Skeletal muscle tissue (tissue), 4 donors: Measurements from ENCODE around the gene CMPK2. TPM values are rescaled to one million over a fixed set of nuclear protein-coding genes. Genes with fewer than 3 reads are reported as not detected.

Experiments
- H3K27ac ChIP-seq: one replicate; pipeline ENCODE4 v1.7.0; 2013; ENCODE audit warnings: mild to moderate bottlenecking, low read depth, low read length, inconsistent platforms
- H3K27me3 ChIP-seq, 3 donors: one replicate each; pipeline ENCODE4 v1.7.0; 2013; ENCODE audit warnings: low read length in 3 of 3; ENCODE audit not compliant: control insufficient read depth in 3 of 3, insufficient read depth in 3 of 3
- H3K36me3 ChIP-seq, 3 donors: one replicate each; pipeline ENCODE4 v1.7.0; 2013; ENCODE audit warnings: low read length in 3 of 3; ENCODE audit not compliant: control insufficient read depth in 3 of 3, insufficient read depth in 3 of 3
- H3K4me1 ChIP-seq, 3 donors: one replicate each; pipeline ENCODE4 v1.7.0; 2013; ENCODE audit warnings: low read length in 3 of 3, mild to moderate bottlenecking in 3 of 3; ENCODE audit not compliant: control insufficient read depth in 3 of 3, insufficient read depth in 3 of 3
- H3K4me3 ChIP-seq, 3 donors: one replicate each; pipeline ENCODE4 v1.7.0; 2013; ENCODE audit warnings: low read length in 3 of 3
- H3K9ac ChIP-seq, 3 donors: one replicate each; pipeline ENCODE4 v1.7.0; 2013; ENCODE audit warnings: low read length in 3 of 3, mild to moderate bottlenecking in 3 of 3, moderate library complexity in 2 of 3, low read depth in 1 of 3
- H3K9me3 ChIP-seq, 3 donors: one replicate each; pipeline ENCODE4 v1.7.0; 2013; ENCODE audit warnings: low read length in 3 of 3; ENCODE audit not compliant: control insufficient read depth in 3 of 3
- total RNA-seq: library from RNA; depleted of rRNA; stranded (reverse); fragments of >200 nt; gene quantifications from one replicate; pipeline ENCODE4 v1.2.3, GENCODE V29; 2014
- donor health status: Osteomylitis.

The CMPK2 gene
- total RNA-seq, 1 donor from 2014 or later, result 4.2 TPM

DNA sequence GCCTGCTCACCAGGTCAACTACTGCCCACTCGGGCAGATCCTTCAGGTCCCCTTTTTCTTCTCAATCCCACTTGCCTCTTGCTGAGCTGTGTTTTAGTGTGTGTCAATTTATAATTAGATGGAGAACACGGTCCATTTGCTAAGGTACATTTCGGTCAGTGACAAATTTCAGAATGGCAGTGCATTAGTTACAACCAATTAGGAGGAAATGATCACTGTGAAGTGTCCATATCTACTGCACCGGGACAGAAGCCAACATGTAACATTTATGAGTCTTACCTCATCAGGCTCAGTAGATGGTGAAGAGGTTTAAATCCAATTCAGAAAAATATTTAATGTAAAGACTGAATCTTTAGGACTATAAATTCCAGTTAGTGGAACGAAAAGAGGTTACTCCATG lies 47.7 kb downstream of the CMPK2 start:
- no peak overlapping the region for H3K4me3 ChIP-seq
- H3K36me3 ChIP-seq, result no peaks in the 10 kb centered on the region
- no peaks in the 10 kb centered on the region for H3K9me3 ChIP-seq
- peaks cover 0 to 2% (median 0%) of the 10 kb centered on the region in 3 donors for H3K4me1 ChIP-seq
- H3K27ac ChIP-seq, result no peak overlapping the region
- no peak overlapping the region for H3K9ac ChIP-seq
- H3K27me3 ChIP-seq, result peaks cover 0 to 7% (median 0%) of the 10 kb centered on the region in 3 donors

DNA sequence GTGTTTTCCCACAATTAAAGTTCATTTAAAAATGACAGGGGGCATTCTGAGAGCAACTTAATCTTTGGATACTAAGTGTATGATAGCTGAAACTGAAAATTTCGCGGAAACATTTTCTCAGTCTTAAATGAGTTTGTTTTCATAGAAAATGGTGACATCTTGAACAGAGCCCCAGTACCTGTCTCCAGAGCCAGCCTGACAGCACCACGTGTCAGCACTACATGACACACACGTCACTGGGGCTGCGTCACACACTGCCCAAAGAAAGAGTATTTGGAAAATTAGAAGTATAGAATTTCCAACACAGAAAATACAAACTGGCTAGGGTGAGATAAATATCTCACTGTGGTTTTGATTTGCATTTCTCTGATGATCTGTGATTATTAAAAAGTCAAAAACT lies 50.8 kb downstream of the CMPK2 start:
- H3K36me3 ChIP-seq, result no peaks in the 10 kb centered on the region

DNA sequence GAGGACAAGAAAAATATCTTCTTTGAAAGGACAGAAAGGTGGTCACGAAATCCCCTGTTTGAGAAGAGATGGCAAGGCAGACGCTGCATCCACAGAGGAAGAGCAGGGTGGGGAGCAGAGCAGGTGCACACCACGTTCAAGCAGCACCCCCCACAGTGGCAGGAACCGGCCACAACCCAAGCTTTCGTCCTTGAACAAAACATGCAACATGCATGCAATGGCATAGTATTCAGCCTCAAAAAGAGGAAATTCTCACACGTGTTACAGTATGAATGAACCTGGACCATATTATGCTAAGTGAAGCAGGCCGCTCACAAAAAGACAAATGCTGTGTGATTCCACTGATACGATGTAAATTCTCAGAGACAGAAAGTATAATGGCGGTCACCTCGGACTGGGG lies 51.4 kb downstream of the CMPK2 start:
- no peaks in the 10 kb centered on the region for H3K4me1 ChIP-seq
- no peaks in the 10 kb centered on the region for H3K36me3 ChIP-seq

More for the DNA sequence above, 50.8 kb downstream of the CMPK2 start:
- no peak overlapping the region for H3K9ac ChIP-seq
- H3K4me1 ChIP-seq, result no peaks in the 10 kb centered on the region
- no peak overlapping the region for H3K4me3 ChIP-seq
- peaks cover 0 to 20% (median 17%) of the 10 kb centered on the region in 3 donors for H3K27me3 ChIP-seq
- peaks cover 0 to 3% (median 0%) of the 10 kb centered on the region in 3 donors for H3K9me3 ChIP-seq
- H3K27ac ChIP-seq, result no peak overlapping the region

DNA sequence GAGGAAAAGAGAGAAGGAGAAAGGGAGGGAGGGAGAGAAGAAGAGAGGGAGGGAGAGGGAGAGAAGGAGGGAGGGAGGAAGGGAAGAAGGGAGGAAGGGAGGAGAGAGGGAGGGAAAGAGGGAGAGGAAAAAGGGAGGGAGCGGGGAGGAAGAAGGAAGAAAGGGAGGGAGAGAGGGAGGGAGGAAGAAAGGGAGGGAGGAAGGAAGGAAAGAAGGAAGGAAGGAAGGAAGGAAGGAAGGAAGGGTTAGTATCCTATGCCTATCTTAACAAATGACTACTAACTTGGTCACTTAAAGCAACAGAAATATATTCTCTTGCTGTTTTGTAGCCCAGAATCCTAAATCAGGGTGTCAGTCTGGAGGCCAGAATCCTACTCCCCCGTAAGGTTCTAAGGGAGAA lies 52.1 kb downstream of the CMPK2 start:
- Histone ChIP-seq H3K27me3 (peaks cover 0 to 26% (median 23%) of the 10 kb centered on the region in 3 donors), H3K9ac (no peak overlapping the region), H3K9me3 (peaks cover 0 to 3% (median 0%) of the 10 kb centered on the region in 3 donors), H3K4me1 (no peaks in the 10 kb centered on the region), H3K27ac (no peak overlapping the region), H3K4me3 (no peak overlapping the region), H3K36me3 (no peaks in the 10 kb centered on the region)

More for the DNA sequence above, 51.4 kb downstream of the CMPK2 start:
- Histone ChIP-seq H3K27ac (no peak overlapping the region), H3K9ac (no peak overlapping the region), H3K4me3 (no peak overlapping the region), H3K9me3 (peaks cover 0 to 3% (median 0%) of the 10 kb centered on the region in 3 donors), H3K27me3 (peaks cover 0 to 23% (median 22%) of the 10 kb centered on the region in 3 donors)

DNA sequence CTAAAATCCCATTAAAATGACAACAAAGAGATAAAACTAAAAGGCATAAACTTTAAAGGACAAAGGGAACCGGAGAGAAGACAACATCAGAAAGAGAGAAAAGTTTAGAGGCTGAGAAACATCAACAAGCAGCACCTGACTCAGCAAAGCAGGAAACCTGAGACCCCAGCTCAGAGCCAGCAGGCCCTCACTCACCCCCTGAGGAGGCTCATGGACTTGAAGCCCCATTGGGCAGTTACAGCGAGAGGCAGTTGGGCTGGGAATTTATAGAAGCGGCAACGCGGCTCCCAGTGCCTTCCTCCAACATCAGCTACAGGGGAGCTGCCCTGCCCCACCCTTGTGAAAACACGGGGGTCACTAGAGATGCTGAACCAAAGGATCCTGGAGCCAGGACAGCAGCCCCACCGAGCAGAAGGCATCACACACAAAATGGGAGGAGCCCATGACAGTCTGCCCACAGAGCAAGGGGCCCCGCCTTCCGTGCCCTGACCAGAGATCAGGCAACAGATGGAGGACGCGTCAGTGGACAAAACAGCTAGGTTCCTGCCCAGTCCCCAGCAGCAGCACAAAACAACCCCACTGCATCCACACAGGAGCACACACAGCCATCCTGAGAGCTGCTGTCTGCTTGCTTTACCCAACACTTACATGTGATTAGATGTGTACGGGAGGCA lies 52.7 kb downstream of the CMPK2 start:
- no peaks in the 10 kb centered on the region for H3K36me3 ChIP-seq
- H3K27me3 ChIP-seq, result peaks cover 0 to 30% (median 23%) of the 10 kb centered on the region in 3 donors
- no peaks in the 10 kb centered on the region for H3K4me1 ChIP-seq
- H3K9ac ChIP-seq, result no peak overlapping the region
- no peak overlapping the region for H3K4me3 ChIP-seq
- H3K9me3 ChIP-seq, result peaks cover 0 to 3% (median 0%) of the 10 kb centered on the region in 3 donors
- no peak overlapping the region for H3K27ac ChIP-seq

DNA sequence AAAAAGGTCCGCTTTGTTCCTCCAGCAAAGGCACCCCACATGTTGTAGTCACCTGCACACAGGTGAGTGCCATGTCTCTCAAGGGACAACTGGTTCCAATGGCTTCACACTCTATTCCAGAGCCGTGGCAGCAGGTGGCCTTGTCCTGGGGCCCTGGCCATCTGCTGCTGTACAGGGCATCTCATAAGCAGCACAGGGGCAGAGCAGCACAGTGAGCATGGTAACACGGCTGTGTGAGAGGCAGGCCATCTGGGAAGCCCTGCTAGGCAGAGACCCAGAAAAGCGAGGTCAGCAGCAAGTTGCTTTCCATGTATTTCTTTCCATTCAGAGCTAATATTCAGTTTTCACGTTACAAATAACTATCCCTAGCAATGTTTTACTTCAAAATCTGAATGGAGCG lies 54.7 kb downstream of the CMPK2 start:
- H3K27ac ChIP-seq, result no peak overlapping the region
- peaks cover 0 to 3% (median 0%) of the 10 kb centered on the region in 3 donors for H3K9me3 ChIP-seq
- no peaks in the 10 kb centered on the region for H3K4me1 ChIP-seq
- H3K27me3 ChIP-seq, result peaks cover 0 to 39% (median 23%) of the 10 kb centered on the region in 3 donors
- no peak overlapping the region for H3K4me3 ChIP-seq
- H3K9ac ChIP-seq, result no peak overlapping the region
- no peaks in the 10 kb centered on the region for H3K36me3 ChIP-seq

DNA sequence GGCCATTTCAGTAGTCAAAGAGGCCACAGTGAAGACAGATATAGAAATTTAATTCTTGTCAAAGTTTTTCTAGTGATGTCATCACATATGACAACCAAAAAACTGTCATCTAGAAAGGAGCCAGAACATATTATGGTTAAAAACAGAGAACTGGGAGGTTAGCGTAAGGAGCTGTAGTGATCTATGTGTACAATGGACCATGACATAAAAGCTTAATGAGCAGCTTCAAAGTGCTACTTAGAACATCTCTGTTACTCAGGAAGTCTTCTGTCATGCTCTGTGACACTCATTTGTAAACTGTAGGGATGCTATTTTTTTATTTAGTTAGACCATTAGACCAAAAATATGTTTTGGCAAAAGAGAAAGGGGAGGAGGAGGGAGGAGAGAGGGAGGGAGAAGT lies 57.3 kb downstream of the CMPK2 start:
- Histone ChIP-seq H3K27me3 (peaks cover 4 to 39% (median 23%) of the 10 kb centered on the region in 3 donors), H3K27ac (no peak overlapping the region), H3K9me3 (peaks cover 0 to 3% (median 0%) of the 10 kb centered on the region in 3 donors), H3K4me1 (no peaks in the 10 kb centered on the region), H3K9ac (no peak overlapping the region), H3K36me3 (no peaks in the 10 kb centered on the region), H3K4me3 (no peak overlapping the region)

DNA sequence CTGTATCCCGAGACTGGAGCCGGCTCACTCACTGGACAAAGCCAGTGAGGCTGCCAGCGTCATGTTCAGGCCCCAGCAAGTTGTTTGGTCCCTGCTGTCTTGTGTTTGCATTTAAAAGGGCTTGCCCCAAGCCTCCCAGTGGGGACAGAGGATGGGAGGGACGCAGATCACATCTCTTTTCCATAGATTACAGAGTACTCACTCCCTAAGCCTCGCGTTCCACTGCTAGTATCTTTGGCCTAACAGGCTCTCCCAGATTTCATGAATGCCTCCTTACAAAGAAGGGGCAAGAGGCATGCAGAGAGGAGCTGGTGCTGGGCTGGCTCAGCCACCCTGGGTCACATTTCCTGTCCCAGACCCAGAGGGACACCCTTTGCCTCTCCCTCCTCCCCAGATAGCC lies 59.1 kb downstream of the CMPK2 start:
- Histone ChIP-seq H3K9ac (no peak overlapping the region), H3K4me1 (no peaks in the 10 kb centered on the region), H3K36me3 (no peaks in the 10 kb centered on the region), H3K9me3 (no peaks in the 10 kb centered on the region), H3K4me3 (no peak overlapping the region), H3K27ac (no peak overlapping the region), H3K27me3 (peaks cover 4 to 37% (median 22%) of the 10 kb centered on the region in 3 donors)

DNA sequence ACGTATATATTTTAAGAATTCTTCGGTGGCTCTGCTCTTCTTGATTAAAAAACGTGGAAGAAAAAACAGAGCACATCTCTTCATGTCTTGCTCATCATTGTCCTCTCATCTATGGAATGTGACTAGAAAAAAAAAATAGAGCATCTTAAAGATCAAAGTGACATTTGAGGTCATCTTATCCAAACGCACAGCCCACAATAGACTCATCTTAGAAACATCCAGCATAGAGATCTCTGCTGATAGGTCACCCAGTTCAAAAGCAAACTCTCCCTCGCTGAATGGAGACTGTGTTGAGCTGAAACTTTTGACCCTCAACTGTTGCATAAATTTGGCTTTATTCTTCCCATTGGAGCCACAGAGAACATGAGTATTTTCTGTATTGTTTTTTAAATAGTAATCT lies 65.2 kb downstream of the CMPK2 start:
- H3K4me1 ChIP-seq, result no peaks in the 10 kb centered on the region
- H3K27ac ChIP-seq, result no peak overlapping the region
- H3K9me3 ChIP-seq, result no peaks in the 10 kb centered on the region
- H3K4me3 ChIP-seq, result no peak overlapping the region
- H3K27me3 ChIP-seq, result peaks cover 3 to 4% (median 4%) of the 10 kb centered on the region in 3 donors
- no peak overlapping the region for H3K9ac ChIP-seq
- H3K36me3 ChIP-seq, result no peaks in the 10 kb centered on the region
